ENCODE data around the gene TNFAIP8. TPM values are rescaled to one million over a fixed set of nuclear protein-coding genes. Genes with fewer than 3 reads are reported as not detected.

TNFAIP8 gene
- total and polyA plus RNA-seq, 9 of the 15 experiments (the other 6 are each of a cell fraction or from before 2014, with no cell fraction given) = 29.9 to 52.2 (median 44.8) TPM

DNA sequence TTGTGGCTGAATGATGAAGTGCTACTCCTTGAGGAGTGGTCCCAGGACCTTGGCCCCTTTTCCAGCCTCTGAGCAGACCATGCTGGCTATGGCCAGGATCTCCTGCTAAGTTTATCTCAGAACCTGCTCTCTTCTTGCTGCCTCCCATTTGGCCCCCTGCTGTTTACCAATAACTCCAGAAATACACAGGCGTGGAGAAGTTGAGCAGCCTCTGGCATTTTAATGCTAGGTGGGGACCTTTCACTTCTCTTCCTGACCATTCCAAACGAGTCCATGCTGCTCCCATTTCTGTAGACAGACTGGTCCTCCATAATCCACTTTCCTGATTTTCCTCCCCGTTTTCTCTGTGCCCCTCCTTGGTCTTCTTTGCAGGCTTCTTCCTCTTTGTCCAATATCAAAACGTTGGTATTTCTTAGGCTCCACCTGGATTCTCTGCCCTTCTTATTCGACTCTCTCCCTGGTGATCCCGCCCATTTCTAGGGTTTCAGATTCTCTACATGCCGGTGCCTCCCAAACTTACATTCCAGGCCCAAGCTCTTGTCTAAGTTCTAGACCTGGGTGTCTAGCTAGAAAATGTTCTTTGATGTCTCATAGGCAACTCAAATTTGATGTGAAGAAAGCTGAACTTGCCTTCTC lies 33.4 kb upstream of the TNFAIP8 start (continued):
- no peak for TF ChIP-seq NR2F6 (CRISPR knock-in tag; IDR thresholded peaks at IDR 0.05)
- no peak for TF ChIP-seq HOXB6 (CRISPR knock-in tag; IDR thresholded peaks at IDR 0.05; ENCODE audit: borderline replicate concordance)

DNA sequence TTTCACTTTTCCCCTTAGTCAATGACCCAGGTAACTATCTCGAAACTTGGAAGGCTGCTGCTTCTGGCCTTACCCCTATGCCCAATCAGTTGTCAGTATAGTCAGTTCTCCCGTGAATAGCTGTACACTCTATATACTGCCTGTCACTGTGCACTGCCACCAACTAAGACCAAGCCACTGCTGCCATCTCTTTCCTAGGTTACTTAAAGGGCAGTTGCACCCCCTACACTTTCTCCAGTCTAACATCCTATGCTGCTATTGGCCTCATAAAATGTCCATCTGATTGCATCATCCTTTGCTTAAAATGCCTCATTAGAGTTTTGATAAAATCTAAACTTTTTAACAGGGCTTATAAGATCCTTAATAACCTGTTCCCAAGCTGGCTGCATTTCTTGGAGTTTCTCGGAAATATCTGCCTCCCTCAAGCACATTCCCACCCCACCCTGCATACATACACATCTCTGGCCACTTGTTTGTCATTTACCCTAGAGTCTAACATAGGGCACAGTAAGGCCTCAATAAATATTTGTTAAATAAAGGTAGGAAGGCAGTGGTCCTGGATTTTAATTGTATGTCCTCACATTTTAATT lies 32.8 kb upstream of the TNFAIP8 start:
- Histone ChIP-seq H3K9me3 (replicated peaks; ENCODE audit: control insufficient read depth, insufficient read depth, low read depth, low read length) (no peaks in the 10 kb centered on the region), H3K4me3 (peak overlapping the region; percentile 30), H3K36me3 (ENCODE audit: control insufficient read depth, insufficient read depth, low read length) (no peaks in the 10 kb centered on the region; the same call in 2 of the 3 replicates), H3K4me1 (replicated peaks in 1 of 2; ENCODE audit: control insufficient read depth in 2 of 2, insufficient read depth in 2 of 2, low read length in 2 of 2) (peaks cover 57 to 78% of the 10 kb centered on the region in 2 experiments), H4K20me1 (replicated peaks; ENCODE audit: control insufficient read depth, insufficient read depth, low read length) (no peaks in the 10 kb centered on the region), H3K9ac (ENCODE audit: insufficient read depth in 1 of 2, low read depth in 2 of 2, low read length in 2 of 2) (peak overlapping the region in 1 of 2 experiments; percentile 81; a peak in 2 of 4 replicates), H2AFZ (ENCODE audit: low read depth, low read length) (peak overlapping the region; percentile 30; the same call in 1 of the 2 replicates), H3K27me3 (ENCODE audit: control insufficient read depth in 2 of 2, insufficient read depth in 2 of 2, low read length in 2 of 2) (no peaks in the 10 kb centered on the region), H3K4me2 (ENCODE audit: insufficient read depth, low read length) (peak overlapping the region; percentile 95), H3K9me1 (ENCODE audit: control insufficient read depth, insufficient read depth, low read length) (no peaks in the 10 kb centered on the region), H3K79me2 (ENCODE audit: control insufficient read depth, insufficient read depth, low read length) (peaks cover 94% of the 10 kb centered on the region), H3K27ac (ENCODE audit: extremely low read depth, low read depth, low read length) (peak overlapping the region; percentile 92)
- POLR2A ChIA-PET = interaction anchor here (0.8 to 3.2 kb wide), 11 partner anchors 8 to 218 kb away, joined by 3 to 22 read pairs (median 5); no protein-coding TSS in a partner anchor
- DNase-seq (ENCODE audit: extremely low read depth in 1 of 4, low spot score in 3 of 4) (peak in 2 of 4 experiments; percentile 48 to 60), ATAC-seq (peak; percentile 42), FAIRE-seq (no peak)
- intact Hi-C loops (cut with micrococcal nuclease) (loop anchor here (5.0 kb wide), 3 partner anchors 56 to 336 kb away; partner anchors contain the start of genes DMXL1 and DTWD2), in situ Hi-C loops (cut with MboI) (no loop called here)
- no TSS peak for BruUV-seq (replicated peaks)
- CTCF ChIA-PET (ENCODE audit: low intra/inter-chr PET ratio) = no interaction called here
- WGBS (ENCODE audit: insufficient coverage, low coverage, missing lambda C conversion rate) = 26% methylated on average over 3 of the region's 3 CpGs
- TF ChIP-seq NR2C2 (CRISPR knock-in tag; IDR thresholded peaks at IDR 0.05) = 0 out of 2 replicates have a peak, but pooled peaks have one; percentile 14
- peak; percentile 59; the same call in 1 of the 2 replicates for TF ChIP-seq NR2C2 (tag; IDR thresholded peaks at IDR 0.05)
- TF ChIP-seq, protein P1, sequence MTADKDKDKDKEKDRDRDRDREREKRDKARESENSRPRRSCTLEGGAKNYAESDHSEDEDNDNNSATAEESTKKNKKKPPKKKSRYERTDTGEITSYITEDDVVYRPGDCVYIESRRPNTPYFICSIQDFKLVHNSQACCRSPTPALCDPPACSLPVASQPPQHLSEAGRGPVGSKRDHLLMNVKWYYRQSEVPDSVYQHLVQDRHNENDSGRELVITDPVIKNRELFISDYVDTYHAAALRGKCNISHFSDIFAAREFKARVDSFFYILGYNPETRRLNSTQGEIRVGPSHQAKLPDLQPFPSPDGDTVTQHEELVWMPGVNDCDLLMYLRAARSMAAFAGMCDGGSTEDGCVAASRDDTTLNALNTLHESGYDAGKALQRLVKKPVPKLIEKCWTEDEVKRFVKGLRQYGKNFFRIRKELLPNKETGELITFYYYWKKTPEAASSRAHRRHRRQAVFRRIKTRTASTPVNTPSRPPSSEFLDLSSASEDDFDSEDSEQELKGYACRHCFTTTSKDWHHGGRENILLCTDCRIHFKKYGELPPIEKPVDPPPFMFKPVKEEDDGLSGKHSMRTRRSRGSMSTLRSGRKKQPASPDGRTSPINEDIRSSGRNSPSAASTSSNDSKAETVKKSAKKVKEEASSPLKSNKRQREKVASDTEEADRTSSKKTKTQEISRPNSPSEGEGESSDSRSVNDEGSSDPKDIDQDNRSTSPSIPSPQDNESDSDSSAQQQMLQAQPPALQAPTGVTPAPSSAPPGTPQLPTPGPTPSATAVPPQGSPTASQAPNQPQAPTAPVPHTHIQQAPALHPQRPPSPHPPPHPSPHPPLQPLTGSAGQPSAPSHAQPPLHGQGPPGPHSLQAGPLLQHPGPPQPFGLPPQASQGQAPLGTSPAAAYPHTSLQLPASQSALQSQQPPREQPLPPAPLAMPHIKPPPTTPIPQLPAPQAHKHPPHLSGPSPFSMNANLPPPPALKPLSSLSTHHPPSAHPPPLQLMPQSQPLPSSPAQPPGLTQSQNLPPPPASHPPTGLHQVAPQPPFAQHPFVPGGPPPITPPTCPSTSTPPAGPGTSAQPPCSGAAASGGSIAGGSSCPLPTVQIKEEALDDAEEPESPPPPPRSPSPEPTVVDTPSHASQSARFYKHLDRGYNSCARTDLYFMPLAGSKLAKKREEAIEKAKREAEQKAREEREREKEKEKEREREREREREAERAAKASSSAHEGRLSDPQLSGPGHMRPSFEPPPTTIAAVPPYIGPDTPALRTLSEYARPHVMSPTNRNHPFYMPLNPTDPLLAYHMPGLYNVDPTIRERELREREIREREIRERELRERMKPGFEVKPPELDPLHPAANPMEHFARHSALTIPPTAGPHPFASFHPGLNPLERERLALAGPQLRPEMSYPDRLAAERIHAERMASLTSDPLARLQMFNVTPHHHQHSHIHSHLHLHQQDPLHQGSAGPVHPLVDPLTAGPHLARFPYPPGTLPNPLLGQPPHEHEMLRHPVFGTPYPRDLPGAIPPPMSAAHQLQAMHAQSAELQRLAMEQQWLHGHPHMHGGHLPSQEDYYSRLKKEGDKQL (CRISPR knock-in tag; IDR thresholded peaks at IDR 0.05; ENCODE audit: borderline replicate concordance) = no peak
- TF ChIP-seq EZH2 (IDR thresholded peaks at IDR 0.05; ENCODE audit: borderline replicate concordance, low read depth, low read length) = no peak
- no peak for TF ChIP-seq ZZZ3 (IDR thresholded peaks at IDR 0.05)
- no peak for TF ChIP-seq ZKSCAN1 (IDR thresholded peaks at IDR 0.05; ENCODE audit: low read depth, low read length)
- TF ChIP-seq MXI1 (IDR thresholded peaks at IDR 0.05; ENCODE audit: low read depth, low read length) = no peak
- TF ChIP-seq SOX6 (IDR thresholded peaks at IDR 0.05) = no peak
- TF ChIP-seq, protein P2, sequence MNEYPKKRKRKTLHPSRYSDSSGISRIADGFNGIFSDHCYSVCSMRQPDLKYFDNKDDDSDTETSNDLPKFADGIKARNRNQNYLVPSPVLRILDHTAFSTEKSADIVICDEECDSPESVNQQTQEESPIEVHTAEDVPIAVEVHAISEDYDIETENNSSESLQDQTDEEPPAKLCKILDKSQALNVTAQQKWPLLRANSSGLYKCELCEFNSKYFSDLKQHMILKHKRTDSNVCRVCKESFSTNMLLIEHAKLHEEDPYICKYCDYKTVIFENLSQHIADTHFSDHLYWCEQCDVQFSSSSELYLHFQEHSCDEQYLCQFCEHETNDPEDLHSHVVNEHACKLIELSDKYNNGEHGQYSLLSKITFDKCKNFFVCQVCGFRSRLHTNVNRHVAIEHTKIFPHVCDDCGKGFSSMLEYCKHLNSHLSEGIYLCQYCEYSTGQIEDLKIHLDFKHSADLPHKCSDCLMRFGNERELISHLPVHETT (CRISPR knock-in tag; conservative IDR thresholded peaks at IDR 0.05 in 1 of 2, IDR thresholded peaks at IDR 0.05 in 1 of 2) = 0 out of 4 replicates have a peak, but pooled peaks of 1 of the 2 experiments have one; percentile 15
